GM23338 (cell line): ENCODE measurements around the gene PHGDH. TPM values are rescaled to one million over a fixed set of nuclear protein-coding genes. Genes with fewer than 3 reads are reported as not detected.
A peak's percentile ranks its signal among the peaks of the same experiment; 100 is the strongest.

ENCODE experiments used
- ATAC-seq: fragments of 200-7000 bp; cut with Tn5 transposase; 3 replicates; pipeline ENCODE4 v1.9.1; 2020
- DNase-seq: peaks from one replicate; pipeline ENCODE4 v3.0.0-alpha.2; 2015; ENCODE audit warnings: low spot score
- H2AFZ ChIP-seq: fragments of 200-600 bp; sonication (generic); 2 replicates; pipeline ENCODE4 v1.8.0; 2016; ENCODE audit warnings: antibody characterized with exemption, mild to moderate bottlenecking, moderate library complexity
- H3F3A ChIP-seq: fragments of 200-600 bp; sonication (generic); replicated peaks from 2 replicates; pipeline ENCODE4 v1.8.0; 2017; ENCODE audit warnings: antibody characterized with exemption, mixed run types, low read depth
- H3K27ac ChIP-seq: fragments of 200-600 bp; sonication (generic); 2 replicates; pipeline ENCODE4 v1.6.1; 2016; ENCODE audit warnings: low read depth
- H3K27me3 ChIP-seq: fragments of 200-600 bp; sonication (generic); 2 replicates; pipeline ENCODE4 v1.8.0; 2016; ENCODE audit warnings: mild to moderate bottlenecking, mixed run types, moderate library complexity; ENCODE audit not compliant: insufficient read depth
- H3K36me3 ChIP-seq: fragments of 200-600 bp; sonication (generic); 2 replicates; pipeline ENCODE4 v1.8.0; 2016; ENCODE audit warnings: mild to moderate bottlenecking; ENCODE audit not compliant: insufficient read depth
- H3K4me1 ChIP-seq: fragments of 200-600 bp; sonication (generic); 2 replicates; pipeline ENCODE4 v1.8.0; 2016; ENCODE audit warnings: mild to moderate bottlenecking, moderate library complexity; ENCODE audit not compliant: insufficient read depth
- H3K4me2 ChIP-seq: fragments of 200-600 bp; sonication (generic); 2 replicates; pipeline ENCODE4 v1.7.1; 2017; ENCODE audit warnings: mixed run types
- H3K4me3 ChIP-seq: fragments of 200-600 bp; sonication (generic); 2 replicates; pipeline ENCODE4 v1.6.1; 2016; ENCODE audit warnings: mixed run types
- H3K79me2 ChIP-seq: fragments of 200-600 bp; sonication (generic); replicated peaks from 2 replicates; pipeline ENCODE4 v1.8.0; 2017; ENCODE audit warnings: mild to moderate bottlenecking; ENCODE audit not compliant: insufficient read depth
- H3K9me2 ChIP-seq: fragments of 200-600 bp; sonication (generic); 2 replicates; pipeline ENCODE4 v1.8.0; 2017; ENCODE audit not compliant: insufficient read depth
- H4K20me1 ChIP-seq: fragments of 200-600 bp; sonication (generic); replicated peaks from 2 replicates; pipeline ENCODE4 v1.8.0; 2017; ENCODE audit warnings: mild to moderate bottlenecking; ENCODE audit not compliant: insufficient read depth
- H3K27ac Mint-ChIP-seq: 2 replicates; pipeline ENCODE4 v1.8.0; 2020; ENCODE audit warnings: inconsistent platforms, mild to moderate bottlenecking, moderate library complexity, mixed read lengths
- H3K27me3 Mint-ChIP-seq: 3 replicates; pipeline ENCODE4 v1.8.0; 2022; ENCODE audit warnings: low read depth, mild to moderate bottlenecking, moderate library complexity, mixed read lengths, inconsistent platforms; ENCODE audit not compliant: insufficient read depth, poor library complexity
- H3K36me3 Mint-ChIP-seq: 3 replicates; pipeline ENCODE4 v1.8.0; 2021; ENCODE audit warnings: low read depth, mild to moderate bottlenecking, inconsistent platforms, moderate library complexity, mixed read lengths
- H3K4me1 Mint-ChIP-seq: 3 replicates; pipeline ENCODE4 v1.8.0; 2020; ENCODE audit warnings: mild to moderate bottlenecking, inconsistent platforms, mixed read lengths
- H3K4me3 Mint-ChIP-seq: 3 replicates; pipeline ENCODE4 v1.8.0; 2021; ENCODE audit warnings: moderate library complexity, mild to moderate bottlenecking, inconsistent platforms, mixed read lengths
- H3K9me3 Mint-ChIP-seq: 3 replicates; pipeline ENCODE4 v1.8.0; 2020; ENCODE audit warnings: moderate library complexity, mild to moderate bottlenecking, inconsistent platforms, mixed read lengths
- CREB1 ChIP-seq: fragments of 250-450 bp; sonication (Bioruptor Pico); IDR thresholded peaks from 2 replicates; pipeline ENCODE4 v1.5.0; 2020; ENCODE audit warnings: low read depth, mild to moderate bottlenecking, moderate library complexity
- EZH2 ChIP-seq: fragments of 200-600 bp; sonication (generic); IDR thresholded peaks from one replicate; pipeline ENCODE4 v1.8.0; 2017; ENCODE audit warnings: antibody characterized with exemption, mild to moderate bottlenecking, low read depth; ENCODE audit not compliant: unreplicated experiment
- EZH2phosphoT487 ChIP-seq: fragments of 200-600 bp; sonication (generic); IDR thresholded peaks from one replicate; pipeline ENCODE4 v1.8.1; 2018; ENCODE audit warnings: antibody characterized with exemption; ENCODE audit not compliant: unreplicated experiment
- JUNB ChIP-seq: IDR thresholded peaks from one replicate; pipeline ENCODE4 v1.6.1; 2016; ENCODE audit warnings: antibody characterized with exemption; ENCODE audit not compliant: unreplicated experiment
- NANOG ChIP-seq: IDR thresholded peaks from 2 replicates; pipeline ENCODE4 v1.6.1; 2016; ENCODE audit warnings: antibody characterized with exemption, borderline replicate concordance
- POLR2AphosphoS5 ChIP-seq: IDR thresholded peaks from 2 replicates; pipeline ENCODE4 v1.6.1; 2016; ENCODE audit warnings: antibody characterized with exemption, low read depth
- ZNF114 ChIP-seq: fragments of 250-450 bp; sonication (Bioruptor Pico); IDR thresholded peaks from 2 replicates; pipeline ENCODE4 v1.5.0; 2020; ENCODE audit warnings: mild to moderate bottlenecking, moderate library complexity
- polyA plus RNA-seq: library from polyadenylated mRNA; unstranded; fragments of >200 nt; fragmentation: Nextera tagmentation; extraction: Ambion mirVana; gene quantifications from 2 replicates; pipeline ENCODE4 v1.2.1, GENCODE V29; 2016
- total RNA-seq: library from RNA; depleted of rRNA; stranded (reverse); fragments of >200 nt; shearing (Covaris generic); gene quantifications from 2 replicates; pipeline ENCODE4 v1.2.3, GENCODE V29; 2014
- TF ChIP-seq, protein P1 (sequence below): IDR thresholded peaks from one replicate; pipeline ENCODE4 v1.6.1; 2018; ENCODE audit warnings: antibody characterized with exemption; ENCODE audit not compliant: unreplicated experiment
- TF ChIP-seq, protein P2 (sequence below): IDR thresholded peaks from 2 replicates; pipeline ENCODE4 v1.6.1; 2016; ENCODE audit warnings: antibody characterized with exemption
- TF ChIP-seq, protein P3 (sequence below), 2 experiments: fragments of 200-600 bp in 1 of 2; sonication (generic) in 1 of 2; conservative IDR thresholded peaks; 2 replicates each; pipeline versions ENCODE4 v1.5.1 to v1.6.1; 2016 to 2017; ENCODE audit warnings: antibody characterized with exemption in 2 of 2, low read depth in 2 of 2, mild to moderate bottlenecking in 2 of 2, moderate library complexity in 1 of 2

Gene PHGDH
- total and polyA plus RNA-seq, 2 experiments from 2014 or later: 612 to 885 TPM

DNA sequence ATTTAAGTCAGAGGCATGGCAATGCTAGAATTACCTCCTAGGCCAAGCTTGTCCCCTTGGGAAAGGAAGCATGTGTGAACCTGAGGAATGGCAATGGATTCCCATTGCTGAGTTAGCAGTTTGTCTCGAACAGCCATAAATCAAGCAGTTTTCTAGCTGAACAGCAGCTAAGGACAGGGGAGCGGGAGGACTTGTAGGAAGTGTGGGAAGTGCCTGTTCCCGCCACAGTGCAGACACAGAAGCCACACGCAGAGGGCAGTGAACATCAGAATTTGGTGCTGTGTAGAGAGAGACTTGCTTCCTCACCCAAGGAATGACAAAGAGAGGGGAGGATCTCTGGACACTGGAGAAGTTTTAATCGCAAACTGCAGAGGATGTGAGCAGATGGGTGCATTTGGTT lies 3.8 kb downstream of the PHGDH start:
- H3K4me1 Mint-ChIP-seq: peaks cover 60% of the 10 kb centered on the region
- peaks cover 14% of the 10 kb centered on the region for H3F3A ChIP-seq
- peaks cover 21% of the 10 kb centered on the region for H3K27me3 Mint-ChIP-seq
- peak overlapping the region; percentile 91 for H3K4me2 ChIP-seq
- no peaks in the 10 kb centered on the region for H3K27me3 ChIP-seq
- H3K27ac Mint-ChIP-seq: peak overlapping the region; percentile 41; the same call in 1 of the 2 replicates
- H2AFZ ChIP-seq: no peak overlapping the region
- peaks cover 68% of the 10 kb centered on the region for H4K20me1 ChIP-seq
- no peak for TF ChIP-seq ZNF114 (CRISPR knock-in tag)
- TF ChIP-seq POLR2AphosphoS5: peak; percentile 20; the same call in 1 of the 2 replicates
- peaks cover 74% of the 10 kb centered on the region for H3K36me3 Mint-ChIP-seq
- H3K9me3 Mint-ChIP-seq: peaks cover 6% of the 10 kb centered on the region; the same call in 2 of the 3 replicates
- H3K36me3 ChIP-seq: peaks cover 17% of the 10 kb centered on the region
- H3K4me3 Mint-ChIP-seq: peak overlapping the region; percentile 99
- H3K9me2 ChIP-seq: no peaks in the 10 kb centered on the region
- no peak overlapping the region for H3K27ac ChIP-seq
- H3K79me2 ChIP-seq: peaks cover 87% of the 10 kb centered on the region
- ATAC-seq: no peak
- peak; percentile 35 for DNase-seq
- H3K4me1 ChIP-seq: peaks cover 52% of the 10 kb centered on the region
- peak overlapping the region; percentile 98 for H3K4me3 ChIP-seq

DNA sequence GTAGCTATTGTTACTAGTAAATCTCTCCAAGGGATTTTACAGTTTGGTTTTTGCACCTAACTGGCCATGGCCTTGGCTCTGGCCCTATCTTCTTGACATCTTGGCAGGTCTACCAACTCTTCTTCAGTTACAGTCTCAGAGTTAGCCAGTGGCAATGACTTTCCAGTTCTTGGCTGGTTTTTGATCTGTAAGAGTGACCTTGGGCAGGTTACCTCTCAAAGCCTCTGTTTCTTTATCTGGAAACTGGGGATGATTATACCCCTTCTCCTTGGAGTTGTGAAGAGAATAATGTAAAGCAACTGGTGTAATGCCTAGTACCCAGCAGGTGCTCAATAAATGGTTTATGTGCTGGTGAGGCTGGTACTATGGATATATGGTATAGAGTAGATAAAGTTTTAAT lies 6.7 kb downstream of the PHGDH start:
- Mint-ChIP-seq H3K27ac (no peak overlapping the region), H3K9me3 (no peaks in the 10 kb centered on the region), H3K4me1 (peaks cover 66% of the 10 kb centered on the region), H3K27me3 (peaks cover 13% of the 10 kb centered on the region), H3K4me3 (no peak overlapping the region), H3K36me3 (peaks cover 88% of the 10 kb centered on the region)
- no peak for DNase-seq
- ATAC-seq: no peak
- H3F3A ChIP-seq: peaks cover 20% of the 10 kb centered on the region
- peaks cover 100% of the 10 kb centered on the region for H3K79me2 ChIP-seq
- no peak overlapping the region for H2AFZ ChIP-seq
- peaks cover 94% of the 10 kb centered on the region for H4K20me1 ChIP-seq
- peak overlapping the region; percentile 0; the same call in 1 of the 2 replicates for H3K4me3 ChIP-seq
- H3K4me1 ChIP-seq: peaks cover 52% of the 10 kb centered on the region
- peak overlapping the region; percentile 10; the same call in 1 of the 2 replicates for H3K4me2 ChIP-seq
- H3K27me3 ChIP-seq: no peaks in the 10 kb centered on the region
- peaks cover 43% of the 10 kb centered on the region for H3K36me3 ChIP-seq
- H3K9me2 ChIP-seq: no peaks in the 10 kb centered on the region
- H3K27ac ChIP-seq: peak overlapping the region; percentile 35; the same call in 1 of the 2 replicates
- TF ChIP-seq, protein P1, sequence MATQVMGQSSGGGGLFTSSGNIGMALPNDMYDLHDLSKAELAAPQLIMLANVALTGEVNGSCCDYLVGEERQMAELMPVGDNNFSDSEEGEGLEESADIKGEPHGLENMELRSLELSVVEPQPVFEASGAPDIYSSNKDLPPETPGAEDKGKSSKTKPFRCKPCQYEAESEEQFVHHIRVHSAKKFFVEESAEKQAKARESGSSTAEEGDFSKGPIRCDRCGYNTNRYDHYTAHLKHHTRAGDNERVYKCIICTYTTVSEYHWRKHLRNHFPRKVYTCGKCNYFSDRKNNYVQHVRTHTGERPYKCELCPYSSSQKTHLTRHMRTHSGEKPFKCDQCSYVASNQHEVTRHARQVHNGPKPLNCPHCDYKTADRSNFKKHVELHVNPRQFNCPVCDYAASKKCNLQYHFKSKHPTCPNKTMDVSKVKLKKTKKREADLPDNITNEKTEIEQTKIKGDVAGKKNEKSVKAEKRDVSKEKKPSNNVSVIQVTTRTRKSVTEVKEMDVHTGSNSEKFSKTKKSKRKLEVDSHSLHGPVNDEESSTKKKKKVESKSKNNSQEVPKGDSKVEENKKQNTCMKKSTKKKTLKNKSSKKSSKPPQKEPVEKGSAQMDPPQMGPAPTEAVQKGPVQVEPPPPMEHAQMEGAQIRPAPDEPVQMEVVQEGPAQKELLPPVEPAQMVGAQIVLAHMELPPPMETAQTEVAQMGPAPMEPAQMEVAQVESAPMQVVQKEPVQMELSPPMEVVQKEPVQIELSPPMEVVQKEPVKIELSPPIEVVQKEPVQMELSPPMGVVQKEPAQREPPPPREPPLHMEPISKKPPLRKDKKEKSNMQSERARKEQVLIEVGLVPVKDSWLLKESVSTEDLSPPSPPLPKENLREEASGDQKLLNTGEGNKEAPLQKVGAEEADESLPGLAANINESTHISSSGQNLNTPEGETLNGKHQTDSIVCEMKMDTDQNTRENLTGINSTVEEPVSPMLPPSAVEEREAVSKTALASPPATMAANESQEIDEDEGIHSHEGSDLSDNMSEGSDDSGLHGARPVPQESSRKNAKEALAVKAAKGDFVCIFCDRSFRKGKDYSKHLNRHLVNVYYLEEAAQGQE: no peak
- TF ChIP-seq EZH2: no peak
- TF ChIP-seq JUNB: no peak
- TF ChIP-seq, protein P2, sequence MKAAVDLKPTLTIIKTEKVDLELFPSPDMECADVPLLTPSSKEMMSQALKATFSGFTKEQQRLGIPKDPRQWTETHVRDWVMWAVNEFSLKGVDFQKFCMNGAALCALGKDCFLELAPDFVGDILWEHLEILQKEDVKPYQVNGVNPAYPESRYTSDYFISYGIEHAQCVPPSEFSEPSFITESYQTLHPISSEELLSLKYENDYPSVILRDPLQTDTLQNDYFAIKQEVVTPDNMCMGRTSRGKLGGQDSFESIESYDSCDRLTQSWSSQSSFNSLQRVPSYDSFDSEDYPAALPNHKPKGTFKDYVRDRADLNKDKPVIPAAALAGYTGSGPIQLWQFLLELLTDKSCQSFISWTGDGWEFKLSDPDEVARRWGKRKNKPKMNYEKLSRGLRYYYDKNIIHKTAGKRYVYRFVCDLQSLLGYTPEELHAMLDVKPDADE: no peak
- no peak for TF ChIP-seq NANOG
- TF ChIP-seq CREB1 (CRISPR knock-in tag): no peak
- no peak for TF ChIP-seq EZH2phosphoT487
- TF ChIP-seq, protein P3, sequence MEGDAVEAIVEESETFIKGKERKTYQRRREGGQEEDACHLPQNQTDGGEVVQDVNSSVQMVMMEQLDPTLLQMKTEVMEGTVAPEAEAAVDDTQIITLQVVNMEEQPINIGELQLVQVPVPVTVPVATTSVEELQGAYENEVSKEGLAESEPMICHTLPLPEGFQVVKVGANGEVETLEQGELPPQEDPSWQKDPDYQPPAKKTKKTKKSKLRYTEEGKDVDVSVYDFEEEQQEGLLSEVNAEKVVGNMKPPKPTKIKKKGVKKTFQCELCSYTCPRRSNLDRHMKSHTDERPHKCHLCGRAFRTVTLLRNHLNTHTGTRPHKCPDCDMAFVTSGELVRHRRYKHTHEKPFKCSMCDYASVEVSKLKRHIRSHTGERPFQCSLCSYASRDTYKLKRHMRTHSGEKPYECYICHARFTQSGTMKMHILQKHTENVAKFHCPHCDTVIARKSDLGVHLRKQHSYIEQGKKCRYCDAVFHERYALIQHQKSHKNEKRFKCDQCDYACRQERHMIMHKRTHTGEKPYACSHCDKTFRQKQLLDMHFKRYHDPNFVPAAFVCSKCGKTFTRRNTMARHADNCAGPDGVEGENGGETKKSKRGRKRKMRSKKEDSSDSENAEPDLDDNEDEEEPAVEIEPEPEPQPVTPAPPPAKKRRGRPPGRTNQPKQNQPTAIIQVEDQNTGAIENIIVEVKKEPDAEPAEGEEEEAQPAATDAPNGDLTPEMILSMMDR (conservative IDR thresholded peaks at IDR 0.05; ENCODE audit: low read depth in 2 of 2): no peak
